BE2C (cell line): ENCODE data around the gene GPR3.
A peak's percentile ranks its signal among the peaks of the same experiment; 100 is the strongest.

Experiments
- DNase-seq: peaks from one replicate; pipeline ENCODE4 v3.0.0-alpha.2; 2020
- H3K27me3 ChIP-seq: fragments of 250-450 bp; sonication (Bioruptor Pico); 2 replicates; pipeline ENCODE4 v1.5.1; 2020; ENCODE audit warnings: mild to moderate bottlenecking
- H3K36me3 ChIP-seq: fragments of 250-450 bp; sonication (Bioruptor Pico); 2 replicates; pipeline ENCODE4 v1.5.1; 2020; ENCODE audit warnings: mild to moderate bottlenecking
- H3K4me1 ChIP-seq: fragments of 250-450 bp; sonication (Bioruptor Pico); 2 replicates; pipeline ENCODE4 v1.5.1; 2020
- H3K4me3 ChIP-seq: 2 replicates; pipeline ENCODE4 v1.5.1; 2011; ENCODE audit warnings: low read depth, low read length
- H3K9me3 ChIP-seq: fragments of 250-450 bp; sonication (Bioruptor Pico); 2 replicates; pipeline ENCODE4 v1.5.1; 2020
- TF ChIP-seq, protein P1 (sequence below): IDR thresholded peaks from 2 replicates; pipeline ENCODE4 v1.5.1; 2012; ENCODE audit warnings: mild to moderate bottlenecking, low read depth, low read length

The GPR3 gene

GRCh38 chr1:27363766-27364695 lies 28.4 kb upstream of the GPR3 start:
- Histone ChIP-seq H3K4me1 (no peaks in the 10 kb centered on the region; the same call in 1 of the 2 replicates), H3K9me3 (no peaks in the 10 kb centered on the region), H3K27me3 (no peaks in the 10 kb centered on the region), H3K4me3 (no peak overlapping the region), H3K36me3 (no peaks in the 10 kb centered on the region)
- no peak for DNase-seq
- TF ChIP-seq, protein P1, sequence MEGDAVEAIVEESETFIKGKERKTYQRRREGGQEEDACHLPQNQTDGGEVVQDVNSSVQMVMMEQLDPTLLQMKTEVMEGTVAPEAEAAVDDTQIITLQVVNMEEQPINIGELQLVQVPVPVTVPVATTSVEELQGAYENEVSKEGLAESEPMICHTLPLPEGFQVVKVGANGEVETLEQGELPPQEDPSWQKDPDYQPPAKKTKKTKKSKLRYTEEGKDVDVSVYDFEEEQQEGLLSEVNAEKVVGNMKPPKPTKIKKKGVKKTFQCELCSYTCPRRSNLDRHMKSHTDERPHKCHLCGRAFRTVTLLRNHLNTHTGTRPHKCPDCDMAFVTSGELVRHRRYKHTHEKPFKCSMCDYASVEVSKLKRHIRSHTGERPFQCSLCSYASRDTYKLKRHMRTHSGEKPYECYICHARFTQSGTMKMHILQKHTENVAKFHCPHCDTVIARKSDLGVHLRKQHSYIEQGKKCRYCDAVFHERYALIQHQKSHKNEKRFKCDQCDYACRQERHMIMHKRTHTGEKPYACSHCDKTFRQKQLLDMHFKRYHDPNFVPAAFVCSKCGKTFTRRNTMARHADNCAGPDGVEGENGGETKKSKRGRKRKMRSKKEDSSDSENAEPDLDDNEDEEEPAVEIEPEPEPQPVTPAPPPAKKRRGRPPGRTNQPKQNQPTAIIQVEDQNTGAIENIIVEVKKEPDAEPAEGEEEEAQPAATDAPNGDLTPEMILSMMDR: no peak

- Histone ChIP-seq H3K4me1 (no peaks in the 10 kb centered on the region; the same call in 1 of the 2 replicates), H3K4me3 (peak overlapping the region; percentile 26; the same call in 1 of the 2 replicates), H3K36me3 (no peaks in the 10 kb centered on the region), H3K9me3 (no peaks in the 10 kb centered on the region), H3K27me3 (no peaks in the 10 kb centered on the region)
- TF ChIP-seq, protein P1: no peak
- DNase-seq: no peak
Observed at GRCh38 chr1:27364696-27365371, 27.6 kb upstream of the GPR3 start.

- H3K4me1 ChIP-seq: no peaks in the 10 kb centered on the region; the same call in 1 of the 2 replicates
Observed at GRCh38 chr1:27365372-27366112, 26.9 kb upstream of the GPR3 start.

GRCh38 chr1:27366113-27366410 lies 26.4 kb upstream of the GPR3 start:
- no peaks in the 10 kb centered on the region for H3K27me3 ChIP-seq
- TF ChIP-seq, protein P1: no peak
- H3K9me3 ChIP-seq: no peaks in the 10 kb centered on the region
- no peaks in the 10 kb centered on the region for H3K36me3 ChIP-seq
- peak; percentile 88 for DNase-seq
- no peaks in the 10 kb centered on the region; the same call in 1 of the 2 replicates for H3K4me1 ChIP-seq
- peak overlapping the region; percentile 50 for H3K4me3 ChIP-seq

More at GRCh38 chr1:27365372-27366112, 26.9 kb upstream of the GPR3 start:
- no peaks in the 10 kb centered on the region for H3K27me3 ChIP-seq
- H3K4me3 ChIP-seq: peak overlapping the region; percentile 50
- TF ChIP-seq, protein P1: no peak
- peak; percentile 81 for DNase-seq
- H3K36me3 ChIP-seq: no peaks in the 10 kb centered on the region
- no peaks in the 10 kb centered on the region for H3K9me3 ChIP-seq

GRCh38 chr1:27366411-27367159 lies 25.8 kb upstream of the GPR3 start, which contains the start of gene MAP3K6:
MAP3K6 (minus strand) TSS chr1:27366961; CDS start chr1:27366597, 364 bp downstream.
- Histone ChIP-seq H3K27me3 (no peaks in the 10 kb centered on the region), H3K4me1 (no peaks in the 10 kb centered on the region; the same call in 1 of the 2 replicates), H3K9me3 (no peaks in the 10 kb centered on the region), H3K36me3 (no peaks in the 10 kb centered on the region), H3K4me3 (peak within 1 kb of the TSS; percentile 63)
- peak; percentile 62 for DNase-seq
- TF ChIP-seq, protein P1: peak; percentile 18; the same call in 1 of the 2 replicates
